Renal cortical epithelial cell (primary cell): Measurements from ENCODE around the gene DSCAM. TPM values are rescaled to one million over a fixed set of nuclear protein-coding genes. Genes with fewer than 3 reads are reported as not detected.
"Not testable (repeated sequence)": the region's sequence is repeated elsewhere in the genome, so short reads cannot be mapped to it uniquely, and the experiment has no call there.

Experiments
- DNase-seq: peaks from one replicate; pipeline ENCODE4 v3.0.0-alpha.2; 2011; ENCODE audit warnings: low read depth
- total RNA-seq: library from RNA; depleted of rRNA; stranded (reverse); fragments of >200 nt; gene quantifications from 2 replicates; pipeline ENCODE4 v1.2.3, GENCODE V29; 2014

Gene DSCAM
- total RNA-seq, 1 donor from 2014 or later = not detected

- no peak for DNase-seq
Observed at GRCh38 chr21:40461008-40461407, 385.9 kb downstream of the DSCAM start.

- DNase-seq = no peak
Observed at GRCh38 chr21:40457741-40458140, 389.2 kb downstream of the DSCAM start.

GRCh38 chr21:40454057-40454456, 392.9 kb downstream of the DSCAM start:
- no peak for DNase-seq

- DNase-seq = no peak
Observed at GRCh38 chr21:40453183-40453582, 393.8 kb downstream of the DSCAM start.

GRCh38 chr21:40452548-40452947, 394.4 kb downstream of the DSCAM start:
- no peak for DNase-seq

- DNase-seq = no peak
Observed at GRCh38 chr21:40447016-40447415, 399.9 kb downstream of the DSCAM start.

- DNase-seq = no peak
Observed at GRCh38 chr21:40445349-40445921, 401.5 kb downstream of the DSCAM start.

GRCh38 chr21:40439581-40439980, 407.4 kb downstream of the DSCAM start:
- not testable (repeated sequence) for DNase-seq

- no peak for DNase-seq
Observed at GRCh38 chr21:40438616-40439015, 408.3 kb downstream of the DSCAM start.

- DNase-seq = no peak
Observed at GRCh38 chr21:40436261-40436660, 410.7 kb downstream of the DSCAM start.

GRCh38 chr21:40433538-40433937, 413.4 kb downstream of the DSCAM start:
- DNase-seq = no peak

- DNase-seq = no peak
Observed at GRCh38 chr21:40425981-40426380, 421.0 kb downstream of the DSCAM start.

GRCh38 chr21:40422896-40423635, 423.9 kb downstream of the DSCAM start:
- DNase-seq = no peak

GRCh38 chr21:40421121-40421520, 425.8 kb downstream of the DSCAM start:
- DNase-seq = no peak

GRCh38 chr21:40416572-40416971, 430.4 kb downstream of the DSCAM start:
- DNase-seq = no peak

GRCh38 chr21:40408561-40408960, 438.4 kb downstream of the DSCAM start:
- no peak for DNase-seq

- no peak for DNase-seq
Observed at GRCh38 chr21:40404396-40404800, 442.6 kb downstream of the DSCAM start.

- DNase-seq = no peak
Observed at GRCh38 chr21:40402884-40403582, 443.9 kb downstream of the DSCAM start.

GRCh38 chr21:40395732-40396131, 451.2 kb downstream of the DSCAM start:
- DNase-seq = no peak

- no peak for DNase-seq
Observed at GRCh38 chr21:40393066-40393465, 453.9 kb downstream of the DSCAM start.

GRCh38 chr21:40388046-40388445, 458.9 kb downstream of the DSCAM start:
- DNase-seq = no peak

GRCh38 chr21:40386981-40387747, 459.8 kb downstream of the DSCAM start:
- no peak for DNase-seq
